Parathyroid adenoma (tissue), 2 donors: ENCODE measurements around the gene TP73.

ENCODE experiments used
- H2AFZ ChIP-seq: fragments of 300-600 bp; sonication (generic); one replicate; pipeline ENCODE4 v1.7.0; 2017; ENCODE audit warnings: antibody characterized with exemption, mild to moderate bottlenecking
- H3K27ac ChIP-seq: fragments of 300-600 bp; sonication (generic); one replicate; pipeline ENCODE4 v1.7.0; 2017
- H3K27me3 ChIP-seq: fragments of 300-600 bp; sonication (generic); one replicate; pipeline ENCODE4 v1.7.0; 2017; ENCODE audit warnings: low read length; ENCODE audit not compliant: control insufficient read depth, insufficient read depth
- H3K36me3 ChIP-seq: fragments of 300-600 bp; sonication (generic); one replicate; pipeline ENCODE4 v1.7.0; 2017; ENCODE audit warnings: low read length; ENCODE audit not compliant: control insufficient read depth, insufficient read depth
- H3K4me1 ChIP-seq: fragments of 300-600 bp; sonication (generic); one replicate; pipeline ENCODE4 v1.7.0; 2017; ENCODE audit warnings: control low read depth
- H3K4me2 ChIP-seq: fragments of 300-600 bp; sonication (generic); one replicate; pipeline ENCODE4 v1.7.0; 2017; ENCODE audit warnings: low read length
- H3K4me3 ChIP-seq: fragments of 300-600 bp; sonication (generic); one replicate; pipeline ENCODE4 v1.7.0; 2017; ENCODE audit warnings: low read depth, low read length
- H3K79me2 ChIP-seq: fragments of 300-600 bp; sonication (generic); one replicate; pipeline ENCODE4 v1.7.0; 2017; ENCODE audit warnings: control low read depth
- H3K9ac ChIP-seq: fragments of 300-600 bp; sonication (generic); one replicate; pipeline ENCODE4 v1.7.0; 2017; ENCODE audit warnings: mild to moderate bottlenecking
- H3K9me3 ChIP-seq: fragments of 300-600 bp; sonication (generic); one replicate; pipeline ENCODE4 v1.7.0; 2017; ENCODE audit warnings: low read length; ENCODE audit not compliant: control insufficient read depth
- TF ChIP-seq, protein P1 (sequence below): fragments of 300-600 bp; sonication (generic); IDR thresholded peaks from one replicate; pipeline ENCODE4 v1.7.0; 2017; ENCODE audit warnings: antibody characterized with exemption, mild to moderate bottlenecking
- donor health status: primary hyperparathyroidism.

Gene TP73

DNA sequence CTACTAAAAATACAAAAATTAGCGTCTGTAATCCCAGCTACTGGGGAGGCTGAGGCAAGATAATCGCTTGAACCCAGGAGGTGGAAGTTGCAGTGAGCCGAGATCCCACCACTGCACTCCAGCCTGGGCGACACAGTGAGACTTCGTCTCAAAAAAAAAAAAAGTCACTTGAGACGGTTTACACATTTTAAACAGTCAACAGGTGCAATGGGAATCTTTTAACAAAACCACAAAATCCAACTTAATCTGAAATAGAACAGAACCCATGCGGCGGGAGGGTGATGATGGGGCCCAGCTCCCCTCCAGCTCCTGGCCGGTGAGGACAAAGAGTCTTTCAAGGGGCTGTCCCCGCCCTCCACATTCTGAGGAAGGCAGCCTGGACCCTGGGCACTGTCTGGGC is 48.3 kb downstream of the TP73 start:
- TF ChIP-seq, protein P1, sequence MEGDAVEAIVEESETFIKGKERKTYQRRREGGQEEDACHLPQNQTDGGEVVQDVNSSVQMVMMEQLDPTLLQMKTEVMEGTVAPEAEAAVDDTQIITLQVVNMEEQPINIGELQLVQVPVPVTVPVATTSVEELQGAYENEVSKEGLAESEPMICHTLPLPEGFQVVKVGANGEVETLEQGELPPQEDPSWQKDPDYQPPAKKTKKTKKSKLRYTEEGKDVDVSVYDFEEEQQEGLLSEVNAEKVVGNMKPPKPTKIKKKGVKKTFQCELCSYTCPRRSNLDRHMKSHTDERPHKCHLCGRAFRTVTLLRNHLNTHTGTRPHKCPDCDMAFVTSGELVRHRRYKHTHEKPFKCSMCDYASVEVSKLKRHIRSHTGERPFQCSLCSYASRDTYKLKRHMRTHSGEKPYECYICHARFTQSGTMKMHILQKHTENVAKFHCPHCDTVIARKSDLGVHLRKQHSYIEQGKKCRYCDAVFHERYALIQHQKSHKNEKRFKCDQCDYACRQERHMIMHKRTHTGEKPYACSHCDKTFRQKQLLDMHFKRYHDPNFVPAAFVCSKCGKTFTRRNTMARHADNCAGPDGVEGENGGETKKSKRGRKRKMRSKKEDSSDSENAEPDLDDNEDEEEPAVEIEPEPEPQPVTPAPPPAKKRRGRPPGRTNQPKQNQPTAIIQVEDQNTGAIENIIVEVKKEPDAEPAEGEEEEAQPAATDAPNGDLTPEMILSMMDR: no peak
- H3K27me3 ChIP-seq: no peaks in the 10 kb centered on the region
- no peak overlapping the region for H3K4me2 ChIP-seq
- no peak overlapping the region for H3K4me3 ChIP-seq
- H3K36me3 ChIP-seq: no peaks in the 10 kb centered on the region
- H3K4me1 ChIP-seq: no peaks in the 10 kb centered on the region
- H3K9ac ChIP-seq: no peak overlapping the region
- no peaks in the 10 kb centered on the region for H3K79me2 ChIP-seq
- no peaks in the 10 kb centered on the region for H3K9me3 ChIP-seq
- H2AFZ ChIP-seq: no peak overlapping the region
- no peak overlapping the region for H3K27ac ChIP-seq

- Histone ChIP-seq H3K4me2 (no peak overlapping the region), H3K9ac (no peak overlapping the region), H3K36me3 (no peaks in the 10 kb centered on the region), H3K9me3 (no peaks in the 10 kb centered on the region), H3K27ac (no peak overlapping the region), H3K4me1 (no peaks in the 10 kb centered on the region), H3K4me3 (no peak overlapping the region), H2AFZ (no peak overlapping the region), H3K27me3 (no peaks in the 10 kb centered on the region), H3K79me2 (no peaks in the 10 kb centered on the region)
- TF ChIP-seq, protein P1: no peak
Measured at GRCh38 chr1:3702528-3702927, 50.2 kb downstream of the TP73 start.

- no peaks in the 10 kb centered on the region for H3K4me1 ChIP-seq
- no peaks in the 10 kb centered on the region for H3K79me2 ChIP-seq
- H3K4me2 ChIP-seq: no peak overlapping the region
- no peaks in the 10 kb centered on the region for H3K36me3 ChIP-seq
- no peak overlapping the region for H3K27ac ChIP-seq
- no peaks in the 10 kb centered on the region for H3K27me3 ChIP-seq
- no peaks in the 10 kb centered on the region for H3K9me3 ChIP-seq
- no peak overlapping the region for H2AFZ ChIP-seq
- H3K9ac ChIP-seq: no peak overlapping the region
- TF ChIP-seq, protein P1: no peak
- no peak overlapping the region for H3K4me3 ChIP-seq
Measured at GRCh38 chr1:3702990-3703728, 50.8 kb downstream of the TP73 start.

DNA sequence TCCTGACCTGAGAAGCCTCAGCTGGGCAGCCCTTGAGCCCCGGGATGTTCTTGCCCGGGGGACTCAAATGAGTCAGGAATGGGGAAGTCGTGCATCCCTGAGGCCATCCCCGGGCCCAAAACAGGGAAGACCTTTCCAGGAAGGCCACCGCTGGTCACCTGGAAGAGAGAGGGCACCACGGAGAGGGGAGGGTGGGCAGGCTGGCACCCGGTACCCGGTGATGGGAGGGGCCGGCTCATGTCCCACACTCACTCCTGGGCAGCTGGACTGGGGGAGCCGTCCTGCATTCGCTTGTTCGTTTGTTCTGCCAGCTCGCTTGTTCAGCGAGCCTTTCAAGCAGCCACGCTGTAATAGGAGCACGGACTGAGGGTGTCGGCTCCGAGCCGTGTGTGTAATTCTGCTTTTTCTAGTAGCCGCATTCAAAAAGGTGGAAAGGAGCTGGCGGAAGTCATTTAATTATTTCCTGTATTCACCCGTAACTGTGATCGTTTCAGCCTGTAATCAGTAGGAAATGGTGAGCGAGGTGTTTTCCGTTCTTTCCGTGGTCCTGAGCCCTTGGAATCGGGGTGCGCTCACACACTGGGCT is 51.6 kb downstream of the TP73 start:
- H3K4me3 ChIP-seq: no peak overlapping the region
- H3K36me3 ChIP-seq: no peaks in the 10 kb centered on the region
- H3K9ac ChIP-seq: no peak overlapping the region
- no peak overlapping the region for H3K4me2 ChIP-seq
- TF ChIP-seq, protein P1: no peak
- H2AFZ ChIP-seq: no peak overlapping the region
- no peak overlapping the region for H3K27ac ChIP-seq
- H3K27me3 ChIP-seq: no peaks in the 10 kb centered on the region
- H3K9me3 ChIP-seq: no peaks in the 10 kb centered on the region
- no peaks in the 10 kb centered on the region for H3K79me2 ChIP-seq
- H3K4me1 ChIP-seq: no peaks in the 10 kb centered on the region
